HG03025 (cell line): Measurements from ENCODE around the gene CDYL.

ENCODE experiments used
- ATAC-seq: cut with Tn5 transposase; IDR thresholded peaks from one replicate; pipeline ENCODE4 v1.9.1; 2021; ENCODE audit warnings: mild to moderate bottlenecking, moderate library complexity; ENCODE audit not compliant: unreplicated experiment, low FRiP score

Gene CDYL

DNA sequence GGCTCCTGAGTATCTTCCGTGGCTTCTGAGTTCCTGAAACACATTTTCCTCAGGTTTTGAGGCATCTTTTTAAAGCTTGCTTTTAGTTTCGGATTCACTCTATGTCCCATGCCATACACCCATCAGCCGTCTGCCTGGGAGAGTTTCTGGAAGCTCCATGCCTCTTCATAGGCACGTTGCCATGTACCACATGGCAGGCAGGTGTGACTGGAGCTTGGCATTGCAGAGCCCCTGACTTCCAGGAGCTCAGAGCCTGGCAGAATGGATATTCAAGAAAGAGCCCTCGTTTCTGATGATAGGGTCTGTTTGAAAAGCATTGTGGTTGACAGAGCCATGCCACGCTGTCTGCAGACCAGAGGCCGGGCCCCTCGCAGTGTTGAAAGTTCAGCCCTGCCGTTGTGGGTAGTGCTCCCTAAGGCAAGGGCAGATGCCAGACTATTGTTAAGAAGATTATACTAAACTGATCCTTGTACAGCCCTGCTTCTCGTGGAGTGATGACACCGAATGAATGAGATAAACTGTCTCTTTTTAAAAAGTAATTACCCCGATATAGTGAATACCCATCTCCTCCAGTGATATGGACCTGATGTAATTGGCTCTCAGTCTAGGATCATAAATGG lies 127.7 kb downstream of the CDYL start:
- no peak for ATAC-seq

DNA sequence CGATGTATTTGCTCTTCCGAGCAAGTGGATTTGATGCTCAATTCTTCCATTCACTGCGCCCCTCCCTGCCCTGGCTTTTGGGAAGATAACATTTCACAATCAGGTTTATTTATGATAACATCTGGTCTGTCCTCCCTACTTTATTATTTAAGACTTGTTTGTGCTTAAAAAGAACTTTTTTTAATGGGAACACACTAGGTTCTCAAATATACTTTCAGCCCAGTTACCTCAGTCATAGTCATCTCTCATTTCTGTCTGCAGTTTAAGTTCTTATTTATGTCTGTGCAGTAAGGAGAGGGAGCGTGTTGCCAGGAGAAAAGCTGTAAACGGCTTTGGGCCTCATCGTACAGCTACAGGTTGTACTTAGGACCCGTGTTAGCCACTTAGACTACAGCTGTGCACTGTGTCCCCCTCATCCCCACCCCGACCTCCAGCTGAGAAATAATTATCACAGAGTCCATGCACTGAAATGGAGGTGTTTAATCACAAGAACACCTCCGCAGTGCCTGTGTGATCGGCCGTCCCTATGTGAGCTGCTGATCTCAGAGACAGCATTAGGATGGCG lies 128.3 kb downstream of the CDYL start:
- ATAC-seq: no peak

DNA sequence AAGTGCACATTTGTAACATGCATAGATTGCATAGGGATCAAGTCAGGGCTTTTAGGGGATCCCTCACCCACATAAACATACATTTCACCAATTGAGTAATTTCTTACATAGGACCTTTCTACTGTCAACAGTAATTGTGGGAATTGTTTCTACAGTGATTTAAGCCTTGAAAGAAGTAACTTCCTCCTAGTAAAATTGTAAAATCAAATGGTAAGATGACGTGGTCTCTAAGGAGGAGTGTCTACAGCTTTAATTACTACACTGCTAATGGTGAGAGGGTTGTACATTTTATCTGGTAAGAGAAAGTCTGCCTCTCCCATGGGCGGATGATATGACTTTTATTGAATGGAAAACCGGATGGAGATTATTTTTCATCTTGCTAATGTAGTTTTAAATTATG lies 129.6 kb downstream of the CDYL start:
- ATAC-seq: no peak

DNA sequence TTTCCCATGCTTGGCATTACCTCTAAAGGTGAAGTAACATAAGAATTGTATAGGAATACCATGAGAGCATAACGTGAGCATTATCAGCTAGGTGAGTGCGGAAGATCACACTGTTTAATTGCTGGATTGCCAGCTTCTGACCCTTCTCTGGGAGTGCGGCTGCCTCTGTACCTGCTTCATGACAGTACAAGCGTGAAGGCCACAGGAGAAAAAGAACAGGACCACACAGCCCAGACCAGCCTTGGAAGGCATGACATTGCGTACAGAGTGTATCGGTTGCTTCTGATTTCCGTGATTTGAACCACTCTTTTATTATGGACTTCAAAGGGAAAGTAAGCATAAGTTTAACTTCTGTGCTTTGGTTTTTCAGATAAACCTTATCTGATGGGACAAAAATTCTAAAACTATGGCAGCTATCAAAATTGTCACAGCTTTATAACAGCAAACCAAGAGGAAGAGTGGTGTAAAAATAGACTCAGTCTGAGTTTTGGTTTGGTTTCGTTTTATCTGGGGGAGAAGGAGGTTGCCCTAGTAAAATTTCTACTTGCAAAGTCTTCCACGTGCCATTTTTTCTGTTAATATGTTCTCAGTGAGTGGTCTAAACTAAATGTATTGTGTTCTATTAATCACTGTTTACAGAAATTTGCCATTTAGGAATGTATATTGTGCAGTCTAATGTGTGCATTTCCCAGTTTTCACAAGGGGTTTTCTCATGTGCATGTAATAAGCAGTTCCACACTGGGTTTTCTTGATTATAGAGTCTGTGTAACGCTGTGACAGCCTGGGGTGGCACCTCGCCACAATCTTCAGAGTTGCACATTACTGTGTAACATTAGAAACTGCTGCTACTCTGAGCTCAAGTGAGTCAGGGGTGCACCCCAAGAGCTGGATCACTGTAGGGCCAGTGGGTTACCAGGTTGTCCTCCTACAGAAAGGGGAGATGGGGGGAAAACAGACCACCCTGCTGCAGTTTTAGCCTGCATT lies 130.4 kb downstream of the CDYL start:
- no peak for ATAC-seq

DNA sequence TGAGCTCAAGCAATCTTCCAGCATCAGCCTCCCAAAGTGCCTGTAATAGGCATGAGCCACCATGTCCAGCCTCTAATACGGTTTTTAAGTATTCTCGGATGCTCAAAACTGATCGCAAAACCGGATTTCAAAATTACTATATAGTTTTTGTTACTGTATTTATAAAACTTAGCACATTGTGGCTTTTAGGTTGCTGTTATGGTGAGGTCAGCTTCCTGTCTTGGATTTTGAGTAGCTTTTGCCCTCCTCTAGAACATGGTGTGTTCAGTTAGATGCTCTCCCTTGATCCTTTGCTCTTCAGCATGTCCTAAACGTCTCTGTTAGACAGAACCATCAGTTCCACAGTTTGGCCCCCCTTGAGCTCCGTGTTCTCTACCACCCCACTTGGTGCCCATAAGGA lies 131.4 kb downstream of the CDYL start:
- ATAC-seq: no peak

DNA sequence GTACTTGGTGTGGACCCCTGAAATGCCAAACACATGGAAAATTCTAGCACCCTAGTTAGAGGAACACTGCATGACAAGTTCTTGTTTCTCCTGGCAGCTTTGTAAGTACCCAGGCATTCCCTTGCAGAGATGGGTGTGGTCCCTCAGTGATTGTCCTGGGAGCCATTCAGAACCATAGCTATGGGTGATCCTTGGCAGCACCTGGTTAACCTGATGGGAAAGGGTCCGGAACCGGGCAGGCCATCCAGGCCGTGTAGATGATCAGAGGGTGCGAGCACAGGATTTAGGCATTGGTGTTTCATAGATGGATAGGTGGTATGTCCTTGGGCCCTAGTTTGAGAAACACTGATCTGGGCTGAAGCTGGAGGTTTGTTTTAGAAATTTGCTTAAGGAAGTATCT lies 131.9 kb downstream of the CDYL start:
- no peak for ATAC-seq

DNA sequence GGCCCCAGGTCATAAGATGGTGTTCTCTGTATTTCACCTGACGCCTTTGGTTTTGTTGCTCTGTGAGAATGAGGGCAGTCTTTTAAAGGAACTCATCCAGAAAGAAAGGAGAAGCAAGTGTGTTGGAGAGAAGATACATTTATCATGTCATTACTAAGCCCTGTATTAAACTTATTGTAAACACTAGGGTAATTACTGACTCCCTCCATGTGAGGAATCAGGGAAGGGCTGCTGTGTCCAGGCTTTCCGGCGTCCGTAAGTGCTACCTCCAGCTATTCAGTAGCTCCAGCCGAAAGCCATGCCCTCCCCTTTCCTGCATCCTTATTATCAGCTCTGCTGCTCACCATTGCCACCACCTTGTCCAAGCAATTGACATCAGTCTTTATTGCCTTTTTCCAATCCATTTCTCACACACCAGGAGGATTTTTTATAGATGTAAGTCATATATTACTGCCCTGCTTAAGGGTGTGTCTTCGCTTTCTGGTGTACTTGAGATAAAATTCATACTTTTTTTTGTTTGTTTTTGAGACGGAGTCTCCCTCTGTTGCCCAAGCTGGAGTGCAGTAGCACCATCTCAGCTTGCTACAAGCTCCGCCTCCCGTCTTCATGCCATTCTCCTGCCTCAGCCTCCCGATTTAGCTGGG lies 133.0 kb downstream of the CDYL start:
- no peak for ATAC-seq

DNA sequence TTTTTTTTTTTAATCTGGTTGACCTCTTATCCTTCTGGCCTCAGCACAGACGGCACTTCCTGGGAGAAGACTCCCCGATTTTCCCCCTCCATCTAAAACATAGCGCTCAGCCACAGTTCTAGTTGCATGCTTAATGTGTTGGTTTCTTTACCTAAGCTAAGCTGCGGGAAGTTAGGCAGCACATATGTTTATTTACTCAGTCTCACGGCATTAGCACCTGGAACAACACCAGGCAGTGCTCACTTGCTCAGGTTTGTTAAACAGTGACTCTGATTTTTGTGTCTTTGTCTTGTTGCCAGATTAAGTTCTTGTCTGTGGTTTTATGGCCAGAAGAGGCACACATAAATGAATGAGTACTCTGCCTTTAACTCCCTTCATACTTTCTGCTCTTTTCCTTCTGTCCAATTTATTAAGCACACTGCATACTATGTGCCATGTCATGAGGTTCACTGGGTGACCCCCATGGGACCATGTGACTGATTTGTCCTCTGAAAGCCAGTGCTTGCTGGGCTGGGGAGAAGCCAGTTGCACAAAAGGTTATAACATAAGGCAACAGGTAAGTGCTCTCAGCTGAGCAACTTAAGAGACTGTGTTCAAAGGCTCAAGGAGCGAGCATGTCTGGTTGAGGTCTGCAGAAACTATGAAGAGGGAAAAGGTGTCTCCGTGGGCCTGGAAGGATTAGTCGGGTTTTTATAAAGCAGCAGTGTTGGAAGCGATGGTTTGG lies 134.0 kb downstream of the CDYL start:
- no peak for ATAC-seq

DNA sequence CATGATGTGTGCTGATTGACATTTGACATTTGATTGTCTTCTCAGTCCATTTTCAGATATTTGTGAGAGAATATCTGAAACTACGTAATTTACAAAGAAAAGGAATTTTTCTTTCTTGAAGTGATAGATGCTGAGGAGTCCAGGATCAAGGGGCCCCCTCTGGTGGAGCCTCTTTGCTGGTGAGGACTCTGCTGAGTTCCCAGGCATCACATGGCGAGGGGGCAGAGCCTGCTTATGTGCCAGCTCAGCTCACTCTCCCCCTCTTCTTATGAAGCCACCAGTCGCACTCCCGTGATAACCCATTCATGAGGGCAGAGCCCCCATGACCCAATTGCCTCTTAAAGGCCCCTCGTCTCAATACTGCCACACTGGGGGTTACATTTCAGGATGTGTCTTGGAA lies 136.4 kb downstream of the CDYL start:
- ATAC-seq: no peak

DNA sequence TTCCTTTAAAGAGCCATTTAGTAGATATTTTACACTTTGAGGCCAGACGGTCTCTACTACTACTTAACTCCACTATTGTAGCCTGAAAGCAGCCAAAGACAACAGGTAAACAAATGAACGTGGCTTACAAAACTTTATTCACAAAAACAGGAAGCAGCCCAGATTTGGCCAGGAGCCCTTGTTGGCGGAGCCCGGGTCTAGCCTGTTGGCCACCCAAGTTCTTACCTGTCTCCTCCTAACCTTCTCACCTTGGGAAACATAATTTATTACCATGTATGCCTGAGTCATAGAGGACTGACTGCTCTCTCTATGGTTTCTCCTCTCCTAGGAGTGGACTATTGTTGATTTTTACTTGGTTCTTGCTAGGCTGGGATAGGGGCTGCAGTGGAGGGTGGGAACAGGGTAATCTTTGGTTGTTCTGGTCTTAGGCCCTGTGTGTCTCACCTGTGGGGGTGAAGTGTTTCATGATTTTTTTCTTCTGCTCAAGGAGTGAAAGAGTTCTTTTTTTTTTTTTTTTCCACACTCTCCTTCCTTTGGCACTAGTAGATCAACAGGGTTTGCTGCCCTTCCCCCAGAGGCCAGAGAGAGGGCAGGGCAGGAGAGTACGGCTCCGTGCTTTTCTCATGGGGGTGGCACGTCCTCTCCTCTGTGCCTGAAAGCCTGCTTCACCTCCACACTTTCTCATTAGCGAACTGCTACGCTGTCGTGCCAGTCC lies 137.7 kb downstream of the CDYL start:
- no peak for ATAC-seq

DNA sequence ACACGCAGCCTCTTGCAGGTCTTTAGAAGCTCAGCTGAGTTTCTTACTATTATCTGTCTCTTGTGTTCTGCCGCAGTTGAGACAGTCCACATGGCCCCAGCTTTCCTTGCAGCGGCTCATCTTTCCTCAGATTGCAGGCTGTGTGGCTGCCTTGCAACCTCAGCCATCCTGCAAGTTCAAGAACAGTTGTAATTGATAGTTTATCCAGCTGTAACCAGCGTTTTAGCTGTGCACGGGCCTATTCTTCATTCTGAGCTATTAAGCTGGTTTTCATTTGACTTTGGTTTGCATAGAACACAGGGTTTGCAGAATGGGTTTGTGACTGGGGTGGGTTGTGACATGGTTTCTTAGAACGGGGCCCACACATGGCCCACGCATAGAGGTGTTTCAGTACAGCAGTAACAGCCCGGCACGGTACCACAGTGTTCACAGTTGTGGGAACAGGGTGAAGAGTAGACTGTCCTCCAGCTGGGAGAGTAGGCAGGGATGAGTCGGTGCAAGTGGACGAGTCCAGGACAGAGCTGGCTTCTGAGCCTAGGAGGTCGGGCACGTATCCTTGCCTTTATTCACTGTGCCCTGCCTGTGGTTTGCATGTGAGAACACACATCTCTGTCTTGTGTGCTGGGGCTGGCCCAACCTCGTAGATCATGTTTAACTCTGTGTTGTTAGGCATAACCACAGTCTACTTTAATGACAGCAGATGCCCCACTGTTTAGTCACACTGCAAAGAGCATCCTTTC lies 138.4 kb downstream of the CDYL start:
- ATAC-seq: no peak

DNA sequence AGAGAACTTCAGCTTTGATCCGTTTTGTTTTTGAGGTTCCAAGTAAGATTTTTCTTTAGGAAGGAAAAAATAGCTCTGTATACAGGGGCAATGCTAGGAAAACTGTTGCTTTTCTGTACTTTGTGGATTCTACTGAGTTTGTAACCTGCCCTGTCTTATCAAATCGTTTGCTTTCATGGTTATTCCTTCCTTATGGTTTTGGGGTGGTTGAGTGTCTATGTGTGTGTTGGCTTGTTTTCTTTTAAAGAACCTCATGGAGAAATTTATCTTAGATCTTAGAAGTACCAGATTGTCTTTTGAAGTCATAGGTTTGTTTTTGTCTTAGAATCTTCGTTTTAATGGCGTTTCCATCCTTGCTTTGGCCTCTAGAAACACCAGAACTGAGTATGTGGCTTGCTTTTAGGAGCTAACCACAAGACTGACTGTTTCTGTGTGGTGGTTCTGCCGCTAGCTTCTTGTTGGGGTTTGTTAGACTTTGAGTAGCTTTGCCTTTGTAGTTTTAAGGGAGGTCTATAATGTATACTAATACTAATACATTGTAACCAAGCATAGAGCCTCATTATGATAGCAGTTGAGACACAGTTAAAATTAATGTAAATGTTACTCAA lies 140.9 kb downstream of the CDYL start:
- no peak for ATAC-seq

DNA sequence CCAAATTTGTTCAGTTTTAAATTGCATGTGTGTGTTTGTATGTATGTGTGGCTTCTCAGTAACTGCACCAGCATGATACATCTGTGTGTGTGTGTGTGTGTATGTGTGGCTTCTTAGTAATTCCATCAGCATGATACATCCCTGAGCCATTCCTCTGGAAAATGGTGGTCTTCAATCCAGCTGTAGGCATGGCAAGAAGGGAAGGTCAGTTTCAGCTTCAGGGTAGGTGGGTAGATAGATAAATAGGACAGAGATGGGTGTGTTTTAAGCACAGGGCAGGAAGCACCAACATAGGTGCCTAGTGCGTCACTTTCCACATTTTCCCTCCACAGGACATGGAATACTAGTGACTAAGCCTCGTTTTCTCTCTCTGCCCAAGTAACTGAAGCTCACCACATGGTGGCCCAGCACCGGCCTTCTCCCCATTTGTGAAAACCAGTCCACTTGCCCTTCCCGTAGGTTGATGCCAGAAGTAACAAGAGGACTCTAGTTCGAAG lies 144.8 kb downstream of the CDYL start:
- ATAC-seq: no peak

DNA sequence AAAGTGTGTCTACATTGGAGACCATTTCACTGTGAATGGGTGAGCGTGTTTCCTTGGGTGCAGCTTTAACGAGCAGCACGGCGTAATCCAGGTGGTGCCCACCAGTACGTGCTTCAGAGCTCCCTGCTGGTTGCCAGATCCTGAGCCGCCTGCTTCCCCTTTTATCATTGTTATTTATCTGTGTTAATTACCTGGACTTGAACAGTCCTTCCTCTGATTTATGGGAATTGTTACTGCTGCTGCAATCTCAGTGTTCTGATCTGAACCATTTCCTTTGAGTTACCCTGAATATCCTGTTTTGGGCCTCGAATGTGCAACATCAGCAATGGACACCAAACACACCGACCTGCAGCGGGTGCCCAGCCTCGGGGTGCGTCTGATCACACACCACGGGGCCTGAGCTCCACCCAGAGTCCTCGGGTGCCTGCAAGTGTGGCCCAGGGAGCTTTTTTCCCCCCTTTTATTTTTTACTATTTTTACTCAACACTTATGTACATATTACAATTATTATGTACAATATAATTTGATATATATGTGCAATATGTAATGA lies 146.4 kb downstream of the CDYL start:
- no peak for ATAC-seq

DNA sequence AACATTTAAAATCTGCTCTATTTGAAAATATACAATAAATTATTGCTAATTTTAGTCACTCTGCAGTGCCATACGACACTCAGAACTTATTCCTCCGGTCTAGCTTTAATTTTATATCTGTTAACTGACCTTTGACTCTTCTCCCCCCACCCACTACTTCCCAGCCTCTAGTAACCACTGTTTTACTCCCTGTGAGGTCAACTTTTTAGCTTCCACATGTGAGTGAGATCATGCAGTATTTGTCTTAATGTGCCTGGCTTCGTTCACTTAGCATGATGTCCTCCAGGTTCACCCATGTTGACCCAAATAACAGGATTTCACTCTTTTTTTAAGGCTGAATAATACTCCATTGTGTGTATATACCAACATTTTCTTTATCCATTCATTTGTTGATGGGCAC lies 146.9 kb downstream of the CDYL start:
- ATAC-seq: no peak

DNA sequence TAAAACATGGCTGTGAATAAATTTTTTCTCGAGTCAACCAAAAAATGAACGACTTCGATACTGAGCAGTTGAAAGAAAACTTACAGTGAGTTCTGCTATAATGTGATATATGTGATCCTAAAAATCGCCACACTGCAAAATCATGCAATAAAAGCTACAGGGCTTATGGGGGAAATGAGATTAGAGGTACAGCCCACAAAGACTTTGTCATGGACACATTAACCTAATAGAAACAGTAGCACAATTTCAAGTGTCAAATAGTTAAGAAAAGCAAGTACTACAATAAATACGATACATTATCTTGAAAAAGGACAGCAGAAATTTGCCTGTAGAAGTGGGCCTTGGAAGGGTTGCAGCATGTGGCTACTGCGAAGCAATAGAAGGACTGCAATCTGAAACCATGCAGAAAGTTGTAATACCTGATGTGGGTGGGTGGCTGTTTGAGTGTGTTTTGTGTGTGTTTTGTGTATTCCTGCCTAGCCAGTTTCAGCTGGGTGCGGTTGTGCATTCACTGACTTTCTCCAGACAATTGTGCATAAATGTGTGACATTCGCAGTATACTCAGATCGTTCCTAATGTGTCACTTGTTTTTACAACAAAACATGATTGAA lies 148.6 kb downstream of the CDYL start:
- ATAC-seq: no peak

DNA sequence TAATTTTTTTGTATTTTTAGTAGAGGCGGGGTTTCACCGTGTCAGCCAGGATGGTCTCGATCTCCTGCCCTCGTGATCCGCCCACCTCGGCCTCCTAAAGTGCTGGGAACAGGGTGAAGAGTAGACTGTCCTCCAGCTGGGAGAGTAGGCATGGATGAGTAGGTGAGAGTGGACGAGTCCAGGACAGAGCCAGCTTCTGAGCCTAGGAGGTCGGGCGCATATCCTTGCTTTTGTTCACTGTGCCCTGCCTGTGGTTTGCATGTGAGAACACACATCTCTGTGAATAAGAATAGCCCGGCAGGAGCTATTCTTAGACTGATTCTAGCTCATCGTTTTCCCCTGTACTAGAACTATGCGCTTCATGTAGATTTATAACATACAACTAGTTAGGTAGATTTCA lies 149.4 kb downstream of the CDYL start:
- no peak for ATAC-seq

DNA sequence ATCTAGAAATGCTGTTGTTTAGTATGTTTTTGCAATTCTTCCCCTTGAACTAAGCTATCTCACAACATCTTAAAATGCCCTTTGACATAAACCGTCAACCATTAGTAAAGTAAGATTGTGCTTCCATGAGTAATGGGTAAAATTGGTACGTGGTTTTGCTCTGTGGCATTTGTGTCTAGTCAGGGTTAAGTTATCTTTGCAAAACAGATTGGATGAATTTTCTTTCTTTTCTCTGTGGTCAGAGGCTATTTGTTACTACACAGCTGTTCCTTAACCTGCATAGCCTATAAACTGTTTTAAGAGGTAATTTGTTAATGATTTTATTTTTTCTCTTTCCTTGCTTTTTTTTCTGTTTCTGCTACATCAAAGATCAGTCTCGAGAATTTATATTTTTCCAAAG lies 152.2 kb downstream of the CDYL start:
- no peak for ATAC-seq
